Forelimb muscle (tissue), 1 donor: ENCODE measurements around the gene USP36. TPM values are rescaled to one million over a fixed set of nuclear protein-coding genes. Genes with fewer than 3 reads are reported as not detected.

Experiments
- polyA plus RNA-seq: library from polyadenylated mRNA; unstranded; fragments of 120-200 nt; gene quantifications from one replicate; pipeline ENCODE4 v1.2.1, GENCODE V29; 2013; ENCODE audit not compliant: insufficient read length

USP36 gene
- polyA plus RNA-seq, 1 donor = 26.1 TPM

Other genes with a start within 250 kb of the USP36 start
- gene CYTH1, start 58.5 kb downstream of the USP36 start, polyA plus RNA-seq = 22.5 TPM
- gene CEP295NL, start 62.4 kb upstream of the USP36 start, polyA plus RNA-seq = 0.42 TPM
- 164 TPM for gene TIMP2, start 84.6 kb upstream of the USP36 start, polyA plus RNA-seq
- 45.4 TPM for gene LGALS3BP, start 139.1 kb upstream of the USP36 start, polyA plus RNA-seq
- gene CANT1, start 168.9 kb upstream of the USP36 start, polyA plus RNA-seq = 25.6 TPM
- gene C1QTNF1, start 183.4 kb upstream of the USP36 start, polyA plus RNA-seq = 3.8 TPM
- gene ENGASE, start 234.0 kb upstream of the USP36 start, polyA plus RNA-seq = 17.9 TPM